Karpas-422 (cell line): ENCODE data around the gene MED31. TPM values are rescaled to one million over a fixed set of nuclear protein-coding genes. Genes with fewer than 3 reads are reported as not detected.

ENCODE experiments used
- DNase-seq: peaks from one replicate; pipeline ENCODE4 v3.0.0-alpha.2; 2015
- H2AFZ ChIP-seq: fragments of 200-600 bp; sonication (generic); 2 replicates; pipeline ENCODE4 v1.6.1; 2014; ENCODE audit warnings: antibody characterized with exemption, low read length, mixed read lengths
- H3K27ac ChIP-seq: fragments of 200-600 bp; sonication (generic); 2 replicates; pipeline ENCODE4 v1.5.1; 2014; ENCODE audit warnings: mild to moderate bottlenecking, low read length, moderate library complexity
- H3K27me3 ChIP-seq: fragments of 200-600 bp; sonication (generic); 2 replicates; pipeline ENCODE4 v1.6.1; 2014; ENCODE audit warnings: low read length, mixed read lengths
- H3K36me3 ChIP-seq: fragments of 200-600 bp; sonication (generic); 2 replicates; pipeline ENCODE4 v1.6.1; 2014; ENCODE audit warnings: low read length, mixed read lengths; ENCODE audit not compliant: insufficient read depth
- H3K4me1 ChIP-seq: fragments of 200-600 bp; sonication (generic); 2 replicates; pipeline ENCODE4 v1.6.1; 2014; ENCODE audit warnings: mild to moderate bottlenecking, low read length, mixed read lengths
- H3K4me2 ChIP-seq: fragments of 200-600 bp; sonication (generic); 2 replicates; pipeline ENCODE4 v1.6.1; 2014; ENCODE audit warnings: low read length, low read depth, mild to moderate bottlenecking; ENCODE audit not compliant: poor library complexity, severe bottlenecking
- H3K4me3 ChIP-seq: fragments of 200-600 bp; sonication (generic); 2 replicates; pipeline ENCODE4 v1.5.1; 2014; ENCODE audit warnings: mild to moderate bottlenecking, antibody characterized with exemption, low read length, mixed read lengths
- H3K79me2 ChIP-seq: fragments of 200-600 bp; sonication (generic); 2 replicates; pipeline ENCODE4 v1.6.1; 2014; ENCODE audit warnings: mild to moderate bottlenecking, low read length, mixed read lengths
- H3K9ac ChIP-seq: fragments of 200-600 bp; sonication (generic); 2 replicates; pipeline ENCODE4 v1.6.0; 2014; ENCODE audit warnings: low read length
- H3K9me2 ChIP-seq: fragments of 200-600 bp; sonication (generic), shearing (Covaris generic); replicated peaks from 2 replicates; pipeline ENCODE4 v1.6.0; 2014; ENCODE audit warnings: mild to moderate bottlenecking, low read length, moderate library complexity; ENCODE audit not compliant: insufficient read depth
- H3K9me3 ChIP-seq: fragments of 300-700, 200-600 bp; sonication (generic); 2 replicates; pipeline ENCODE4 v1.6.1; 2014; ENCODE audit warnings: low read length, mixed read lengths
- H4K20me1 ChIP-seq: fragments of 200-600 bp; sonication (generic); 2 replicates; pipeline ENCODE4 v1.6.1; 2014; ENCODE audit warnings: mild to moderate bottlenecking, antibody characterized with exemption, low read length, low read depth; ENCODE audit not compliant: insufficient read depth
- total RNA-seq: library from RNA; depleted of rRNA; stranded (reverse); fragments of >200 nt; shearing (Covaris generic); gene quantifications from 2 replicates; pipeline ENCODE4 v1.2.3, GENCODE V29; 2014; ENCODE audit warnings: low replicate concordance

Gene MED31
- total RNA-seq, 1 experiment from 2014 or later: 45.3 TPM

- H3K36me3 ChIP-seq: no peaks in the 10 kb centered on the region
- H3K79me2 ChIP-seq: no peaks in the 10 kb centered on the region
- H3K27ac ChIP-seq: no peak overlapping the region
- H3K4me2 ChIP-seq: no peak overlapping the region
- no peak overlapping the region for H2AFZ ChIP-seq
- H3K9ac ChIP-seq: no peak overlapping the region
- H3K9me2 ChIP-seq: no peaks in the 10 kb centered on the region
- H4K20me1 ChIP-seq: no peaks in the 10 kb centered on the region
- H3K27me3 ChIP-seq: no peaks in the 10 kb centered on the region
- no peak overlapping the region for H3K4me3 ChIP-seq
- no peak for DNase-seq
- no peaks in the 10 kb centered on the region for H3K9me3 ChIP-seq
- H3K4me1 ChIP-seq: no peaks in the 10 kb centered on the region; the same call in 1 of the 2 replicates
Observed at GRCh38 chr17:6682339-6682738, 30.9 kb upstream of the MED31 start.

GRCh38 chr17:6681671-6682070 lies 30.3 kb upstream of the MED31 start:
- H3K9ac ChIP-seq: no peak overlapping the region
- no peaks in the 10 kb centered on the region for H3K9me2 ChIP-seq
- no peaks in the 10 kb centered on the region for H3K27me3 ChIP-seq
- no peaks in the 10 kb centered on the region for H3K36me3 ChIP-seq
- no peak for DNase-seq
- peaks cover 3% of the 10 kb centered on the region; the same call in 1 of the 2 replicates for H4K20me1 ChIP-seq
- no peaks in the 10 kb centered on the region for H3K79me2 ChIP-seq
- H3K27ac ChIP-seq: no peak overlapping the region
- no peaks in the 10 kb centered on the region for H3K9me3 ChIP-seq
- no peak overlapping the region for H3K4me2 ChIP-seq
- H3K4me3 ChIP-seq: no peak overlapping the region
- H2AFZ ChIP-seq: no peak overlapping the region
- peaks cover 4% of the 10 kb centered on the region; the same call in 1 of the 2 replicates for H3K4me1 ChIP-seq

- no peak overlapping the region for H3K4me3 ChIP-seq
- no peak for DNase-seq
- H3K9me3 ChIP-seq: no peaks in the 10 kb centered on the region
- no peaks in the 10 kb centered on the region for H3K79me2 ChIP-seq
- H3K27ac ChIP-seq: no peak overlapping the region
- no peaks in the 10 kb centered on the region for H3K27me3 ChIP-seq
- H3K9me2 ChIP-seq: no peaks in the 10 kb centered on the region
- H2AFZ ChIP-seq: no peak overlapping the region
- no peak overlapping the region for H3K4me2 ChIP-seq
- no peaks in the 10 kb centered on the region for H3K36me3 ChIP-seq
- no peak overlapping the region for H3K9ac ChIP-seq
- H3K4me1 ChIP-seq: peaks cover 4% of the 10 kb centered on the region; the same call in 1 of the 2 replicates
- peaks cover 7% of the 10 kb centered on the region; the same call in 1 of the 2 replicates for H4K20me1 ChIP-seq
Observed at GRCh38 chr17:6681176-6681575, 29.8 kb upstream of the MED31 start.

GRCh38 chr17:6679241-6679640 lies 27.8 kb upstream of the MED31 start:
- Histone ChIP-seq H3K36me3 (no peaks in the 10 kb centered on the region), H3K4me2 (no peak overlapping the region)

GRCh38 chr17:6677946-6678345 lies 26.5 kb upstream of the MED31 start:
- Histone ChIP-seq H3K4me3 (no peak overlapping the region), H3K9me3 (no peaks in the 10 kb centered on the region), H3K4me2 (no peak overlapping the region), H4K20me1 (peaks cover 14% of the 10 kb centered on the region; the same call in 1 of the 2 replicates), H3K9me2 (no peaks in the 10 kb centered on the region), H3K4me1 (peaks cover 4% of the 10 kb centered on the region; the same call in 1 of the 2 replicates), H3K79me2 (no peaks in the 10 kb centered on the region), H3K27me3 (no peaks in the 10 kb centered on the region), H3K9ac (no peak overlapping the region), H3K36me3 (no peaks in the 10 kb centered on the region), H3K27ac (no peak overlapping the region), H2AFZ (no peak overlapping the region)
- no peak for DNase-seq

More at GRCh38 chr17:6679241-6679640, 27.8 kb upstream of the MED31 start:
- no peak overlapping the region for H2AFZ ChIP-seq
- H3K9ac ChIP-seq: no peak overlapping the region
- H3K27ac ChIP-seq: no peak overlapping the region
- no peak for DNase-seq
- H4K20me1 ChIP-seq: peaks cover 14% of the 10 kb centered on the region; the same call in 1 of the 2 replicates
- H3K4me1 ChIP-seq: peaks cover 4% of the 10 kb centered on the region; the same call in 1 of the 2 replicates
- H3K9me2 ChIP-seq: no peaks in the 10 kb centered on the region
- H3K9me3 ChIP-seq: no peaks in the 10 kb centered on the region
- no peaks in the 10 kb centered on the region for H3K79me2 ChIP-seq
- no peaks in the 10 kb centered on the region for H3K27me3 ChIP-seq
- H3K4me3 ChIP-seq: no peak overlapping the region

GRCh38 chr17:6677158-6677831 lies 25.9 kb upstream of the MED31 start:
- no peak overlapping the region for H3K27ac ChIP-seq
- no peak for DNase-seq

GRCh38 chr17:6676802-6677157 lies 25.4 kb upstream of the MED31 start:
- Histone ChIP-seq H3K9ac (no peak overlapping the region), H3K36me3 (no peaks in the 10 kb centered on the region), H3K27ac (no peak overlapping the region), H3K9me2 (no peaks in the 10 kb centered on the region), H3K4me1 (peaks cover 4% of the 10 kb centered on the region; the same call in 1 of the 2 replicates), H3K79me2 (no peaks in the 10 kb centered on the region), H3K4me2 (no peak overlapping the region), H2AFZ (no peak overlapping the region), H3K4me3 (no peak overlapping the region), H3K27me3 (no peaks in the 10 kb centered on the region), H4K20me1 (peaks cover 14% of the 10 kb centered on the region; the same call in 1 of the 2 replicates), H3K9me3 (no peaks in the 10 kb centered on the region)
- DNase-seq: no peak

More at GRCh38 chr17:6677158-6677831, 25.9 kb upstream of the MED31 start:
- Histone ChIP-seq H3K4me1 (peaks cover 4% of the 10 kb centered on the region; the same call in 1 of the 2 replicates), H4K20me1 (peaks cover 14% of the 10 kb centered on the region; the same call in 1 of the 2 replicates), H3K36me3 (no peaks in the 10 kb centered on the region), H2AFZ (no peak overlapping the region), H3K27me3 (no peaks in the 10 kb centered on the region), H3K4me2 (no peak overlapping the region), H3K9me3 (no peaks in the 10 kb centered on the region), H3K9ac (no peak overlapping the region), H3K4me3 (no peak overlapping the region), H3K79me2 (no peaks in the 10 kb centered on the region), H3K9me2 (no peaks in the 10 kb centered on the region)

- H3K4me1 ChIP-seq: peaks cover 4% of the 10 kb centered on the region; the same call in 1 of the 2 replicates
- no peaks in the 10 kb centered on the region for H3K79me2 ChIP-seq
- H3K9me3 ChIP-seq: no peaks in the 10 kb centered on the region
- H3K27ac ChIP-seq: no peak overlapping the region
- no peak for DNase-seq
- H4K20me1 ChIP-seq: peaks cover 14% of the 10 kb centered on the region; the same call in 1 of the 2 replicates
- H3K36me3 ChIP-seq: no peaks in the 10 kb centered on the region
- H3K4me2 ChIP-seq: no peak overlapping the region
- H3K9ac ChIP-seq: no peak overlapping the region
- H3K4me3 ChIP-seq: no peak overlapping the region
- no peaks in the 10 kb centered on the region for H3K27me3 ChIP-seq
- H3K9me2 ChIP-seq: no peaks in the 10 kb centered on the region
- H2AFZ ChIP-seq: no peak overlapping the region
Observed at GRCh38 chr17:6675201-6675825, 23.9 kb upstream of the MED31 start.
